A673 (cell line): Measurements from ENCODE around the gene AJM1.

Source experiments
- EZH2 ChIP-seq: fragments of 200-600 bp; sonication (generic); IDR thresholded peaks from 2 replicates; pipeline ENCODE4 v1.6.1; 2017; ENCODE audit warnings: borderline replicate concordance, low read depth, mild to moderate bottlenecking, mixed read lengths, antibody characterized with exemption, low read length; ENCODE audit not compliant: poor library complexity, severe bottlenecking
- TF ChIP-seq, protein P1 (sequence below): fragments of 300-800, 200-600 bp; sonication (generic); conservative IDR thresholded peaks from 2 replicates; pipeline ENCODE4 v1.5.1; 2017; ENCODE audit warnings: low read depth, mild to moderate bottlenecking, antibody characterized with exemption, low read length, moderate library complexity, mixed read lengths

DNA sequence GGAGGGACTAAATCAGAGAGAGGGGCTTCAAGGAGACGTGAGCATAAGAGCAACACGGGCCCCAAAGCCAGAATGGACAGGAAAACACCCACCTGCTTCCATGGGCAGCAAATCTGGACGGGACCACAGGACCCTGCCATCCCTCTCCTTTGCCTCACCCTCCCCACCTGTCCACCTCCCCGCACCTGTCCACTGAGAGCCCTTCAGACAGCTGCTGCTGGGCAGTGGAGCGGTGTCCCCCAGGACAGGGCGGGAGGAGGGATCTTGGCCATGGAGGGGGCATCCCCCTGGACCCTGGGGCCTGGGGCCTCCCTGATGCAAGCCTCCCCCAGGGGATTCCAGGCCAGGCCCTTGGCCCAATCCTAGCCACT lies 43.6 kb upstream of the AJM1 start:
- TF ChIP-seq, protein P1, sequence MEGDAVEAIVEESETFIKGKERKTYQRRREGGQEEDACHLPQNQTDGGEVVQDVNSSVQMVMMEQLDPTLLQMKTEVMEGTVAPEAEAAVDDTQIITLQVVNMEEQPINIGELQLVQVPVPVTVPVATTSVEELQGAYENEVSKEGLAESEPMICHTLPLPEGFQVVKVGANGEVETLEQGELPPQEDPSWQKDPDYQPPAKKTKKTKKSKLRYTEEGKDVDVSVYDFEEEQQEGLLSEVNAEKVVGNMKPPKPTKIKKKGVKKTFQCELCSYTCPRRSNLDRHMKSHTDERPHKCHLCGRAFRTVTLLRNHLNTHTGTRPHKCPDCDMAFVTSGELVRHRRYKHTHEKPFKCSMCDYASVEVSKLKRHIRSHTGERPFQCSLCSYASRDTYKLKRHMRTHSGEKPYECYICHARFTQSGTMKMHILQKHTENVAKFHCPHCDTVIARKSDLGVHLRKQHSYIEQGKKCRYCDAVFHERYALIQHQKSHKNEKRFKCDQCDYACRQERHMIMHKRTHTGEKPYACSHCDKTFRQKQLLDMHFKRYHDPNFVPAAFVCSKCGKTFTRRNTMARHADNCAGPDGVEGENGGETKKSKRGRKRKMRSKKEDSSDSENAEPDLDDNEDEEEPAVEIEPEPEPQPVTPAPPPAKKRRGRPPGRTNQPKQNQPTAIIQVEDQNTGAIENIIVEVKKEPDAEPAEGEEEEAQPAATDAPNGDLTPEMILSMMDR = no peak
- TF ChIP-seq EZH2 = no peak
